TTC549 (cell line): ENCODE results near the gene NTMT1.

Experiments
- FAIRE-seq: peaks from 2 replicates; lab custom pipeline; 2012; peaks lifted over from hg19 to GRCh38; lab: Jason Lieb, UNC

Gene NTMT1

GRCh38 chr9:129637102-129637501 lies 11.1 kb downstream of the NTMT1 start:
- FAIRE-seq: no peak

GRCh38 chr9:129637673-129638439 lies 11.9 kb downstream of the NTMT1 start:
- no peak for FAIRE-seq

- no peak for FAIRE-seq
Observed at GRCh38 chr9:129639034-129639630, 13.2 kb downstream of the NTMT1 start.

GRCh38 chr9:129639756-129640085 lies 13.8 kb downstream of the NTMT1 start:
- no peak for FAIRE-seq

- FAIRE-seq: no peak
Observed at GRCh38 chr9:129640086-129640870, 14.3 kb downstream of the NTMT1 start.

- FAIRE-seq: no peak
Observed at GRCh38 chr9:129640871-129641749, 15.1 kb downstream of the NTMT1 start.

- FAIRE-seq: no peak
Observed at GRCh38 chr9:129641750-129642585, 16.0 kb downstream of the NTMT1 start, which contains the start of gene ASB6. Gene ASB6 (minus strand): TSS chr9:129642151. CDS start chr9:129641999, 152 bp downstream.

GRCh38 chr9:129643706-129644105 lies 17.7 kb downstream of the NTMT1 start:
- no peak for FAIRE-seq

GRCh38 chr9:129644365-129644764 lies 18.4 kb downstream of the NTMT1 start:
- FAIRE-seq: no peak

- FAIRE-seq: no peak
Observed at GRCh38 chr9:129644902-129645301, 18.9 kb downstream of the NTMT1 start.

- FAIRE-seq: no peak
Observed at GRCh38 chr9:129646252-129646651, 20.3 kb downstream of the NTMT1 start.

GRCh38 chr9:129646654-129647053 lies 20.7 kb downstream of the NTMT1 start:
- no peak for FAIRE-seq

GRCh38 chr9:129647635-129648034 lies 21.7 kb downstream of the NTMT1 start:
- no peak for FAIRE-seq

- FAIRE-seq: no peak
Observed at GRCh38 chr9:129648092-129648763, 22.3 kb downstream of the NTMT1 start.

GRCh38 chr9:129648764-129649115 lies 22.8 kb downstream of the NTMT1 start:
- FAIRE-seq: no peak

GRCh38 chr9:129649726-129650679 lies 24.0 kb downstream of the NTMT1 start:
- no peak for FAIRE-seq

- FAIRE-seq: no peak
Observed at GRCh38 chr9:129650680-129651235, 24.8 kb downstream of the NTMT1 start.

GRCh38 chr9:129653823-129654553 lies 28.0 kb downstream of the NTMT1 start:
- FAIRE-seq: no peak
